Measurements from ENCODE around the gene CREBBP.

DNA sequence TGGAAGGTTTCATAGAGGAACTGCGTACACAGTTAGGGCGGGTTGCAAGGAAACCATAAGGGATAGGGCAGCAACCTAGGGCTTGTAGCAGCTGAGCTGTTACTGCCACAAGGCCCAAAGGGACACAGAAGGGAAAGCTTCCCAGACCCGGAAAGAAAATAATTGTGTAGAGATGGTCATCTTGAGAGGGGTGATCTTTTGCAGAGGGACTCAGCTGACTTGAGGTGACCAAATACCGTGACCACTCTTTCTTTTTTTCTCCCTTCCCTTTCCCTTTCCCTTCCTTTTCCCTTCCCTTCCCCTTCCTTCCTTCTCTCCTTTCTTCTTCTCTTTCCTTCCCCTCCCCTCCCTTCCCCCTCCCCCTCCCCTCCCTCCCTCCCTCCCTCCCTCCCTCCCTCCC is 8.5 kb upstream of the CREBBP start:
- TF ChIP-seq, protein P1, sequence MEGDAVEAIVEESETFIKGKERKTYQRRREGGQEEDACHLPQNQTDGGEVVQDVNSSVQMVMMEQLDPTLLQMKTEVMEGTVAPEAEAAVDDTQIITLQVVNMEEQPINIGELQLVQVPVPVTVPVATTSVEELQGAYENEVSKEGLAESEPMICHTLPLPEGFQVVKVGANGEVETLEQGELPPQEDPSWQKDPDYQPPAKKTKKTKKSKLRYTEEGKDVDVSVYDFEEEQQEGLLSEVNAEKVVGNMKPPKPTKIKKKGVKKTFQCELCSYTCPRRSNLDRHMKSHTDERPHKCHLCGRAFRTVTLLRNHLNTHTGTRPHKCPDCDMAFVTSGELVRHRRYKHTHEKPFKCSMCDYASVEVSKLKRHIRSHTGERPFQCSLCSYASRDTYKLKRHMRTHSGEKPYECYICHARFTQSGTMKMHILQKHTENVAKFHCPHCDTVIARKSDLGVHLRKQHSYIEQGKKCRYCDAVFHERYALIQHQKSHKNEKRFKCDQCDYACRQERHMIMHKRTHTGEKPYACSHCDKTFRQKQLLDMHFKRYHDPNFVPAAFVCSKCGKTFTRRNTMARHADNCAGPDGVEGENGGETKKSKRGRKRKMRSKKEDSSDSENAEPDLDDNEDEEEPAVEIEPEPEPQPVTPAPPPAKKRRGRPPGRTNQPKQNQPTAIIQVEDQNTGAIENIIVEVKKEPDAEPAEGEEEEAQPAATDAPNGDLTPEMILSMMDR (IDR thresholded peaks at IDR 0.05), result no peak
- TF ChIP-seq POLR2A (IDR thresholded peaks at IDR 0.05), result no peak
